NCI-H1436 (cell line): Measurements from ENCODE around the gene GDPD1.
"Not testable (repeated sequence)": the region's sequence is repeated elsewhere in the genome, so short reads cannot be mapped to it uniquely, and the experiment has no call there.

Experiments used
- DNase-seq: peaks from one replicate; lab custom pipeline; 2025; lab: John Stamatoyannopoulos, UW

The GDPD1 gene

GRCh38 chr17:59220328-59221158 is at the start of gene GDPD1:
GDPD1 (plus strand) TSS chr17:59220511; CDS start chr17:59220610, 99 bp downstream.
- peak; percentile 98 for DNase-seq

GRCh38 chr17:59172436-59173004 is 47.8 kb upstream of the GDPD1 start:
- DNase-seq = no peak

- DNase-seq = no peak
Observed at GRCh38 chr17:59174671-59175070, 45.6 kb upstream of the GDPD1 start.

- no peak for DNase-seq
Observed at GRCh38 chr17:59175076-59175475, 45.2 kb upstream of the GDPD1 start.

- no peak for DNase-seq
Observed at GRCh38 chr17:59178266-59178985, 41.9 kb upstream of the GDPD1 start.

- DNase-seq = not testable (repeated sequence)
Observed at GRCh38 chr17:59179601-59180000, 40.7 kb upstream of the GDPD1 start.

GRCh38 chr17:59180626-59181025 is 39.7 kb upstream of the GDPD1 start:
- DNase-seq = no peak

- DNase-seq = no peak
Observed at GRCh38 chr17:59181481-59181880, 38.8 kb upstream of the GDPD1 start.

- DNase-seq = no peak
Observed at GRCh38 chr17:59185997-59186396, 34.3 kb upstream of the GDPD1 start.

GRCh38 chr17:59186850-59187249 is 33.5 kb upstream of the GDPD1 start:
- no peak for DNase-seq

GRCh38 chr17:59190806-59191205 is 29.5 kb upstream of the GDPD1 start:
- DNase-seq = no peak

- DNase-seq = no peak
Observed at GRCh38 chr17:59193336-59193862, 26.9 kb upstream of the GDPD1 start.

- DNase-seq = no peak
Observed at GRCh38 chr17:59199398-59199797, 20.9 kb upstream of the GDPD1 start.

GRCh38 chr17:59202320-59202719 is 18.0 kb upstream of the GDPD1 start:
- DNase-seq = no peak

- no peak for DNase-seq
Observed at GRCh38 chr17:59219370-59219769, 941 bp upstream of the GDPD1 start.

- DNase-seq = no peak
Observed at GRCh38 chr17:59219992-59220327, 351 bp upstream of the GDPD1 start.

GRCh38 chr17:59221159-59221847 is 992 bp downstream of the GDPD1 start:
- no peak for DNase-seq

GRCh38 chr17:59223813-59224212 is 3.5 kb downstream of the GDPD1 start:
- DNase-seq = no peak

GRCh38 chr17:59228588-59228987 is 8.3 kb downstream of the GDPD1 start:
- not testable (repeated sequence) for DNase-seq

GRCh38 chr17:59230764-59231163 is 10.5 kb downstream of the GDPD1 start:
- no peak for DNase-seq

GRCh38 chr17:59234631-59235030 is 14.3 kb downstream of the GDPD1 start:
- DNase-seq = no peak

- DNase-seq = no peak
Observed at GRCh38 chr17:59238906-59239305, 18.6 kb downstream of the GDPD1 start.
